Astrocyte (in vitro differentiated cells and primary cell): ENCODE measurements around the gene NEUROD1.

Experiments used
- EZH2 ChIP-seq: IDR thresholded peaks from 2 replicates; pipeline ENCODE4 v1.6.1; 2012; ENCODE audit warnings: mild to moderate bottlenecking, low read length, inconsistent platforms; ENCODE audit not compliant: insufficient read depth
- TF ChIP-seq, protein P1 (sequence below): IDR thresholded peaks from 2 replicates; pipeline ENCODE4 v1.5.1; 2011; ENCODE audit warnings: low read depth, mild to moderate bottlenecking, inconsistent platforms, low read length, moderate library complexity; ENCODE audit not compliant: insufficient read depth

DNA sequence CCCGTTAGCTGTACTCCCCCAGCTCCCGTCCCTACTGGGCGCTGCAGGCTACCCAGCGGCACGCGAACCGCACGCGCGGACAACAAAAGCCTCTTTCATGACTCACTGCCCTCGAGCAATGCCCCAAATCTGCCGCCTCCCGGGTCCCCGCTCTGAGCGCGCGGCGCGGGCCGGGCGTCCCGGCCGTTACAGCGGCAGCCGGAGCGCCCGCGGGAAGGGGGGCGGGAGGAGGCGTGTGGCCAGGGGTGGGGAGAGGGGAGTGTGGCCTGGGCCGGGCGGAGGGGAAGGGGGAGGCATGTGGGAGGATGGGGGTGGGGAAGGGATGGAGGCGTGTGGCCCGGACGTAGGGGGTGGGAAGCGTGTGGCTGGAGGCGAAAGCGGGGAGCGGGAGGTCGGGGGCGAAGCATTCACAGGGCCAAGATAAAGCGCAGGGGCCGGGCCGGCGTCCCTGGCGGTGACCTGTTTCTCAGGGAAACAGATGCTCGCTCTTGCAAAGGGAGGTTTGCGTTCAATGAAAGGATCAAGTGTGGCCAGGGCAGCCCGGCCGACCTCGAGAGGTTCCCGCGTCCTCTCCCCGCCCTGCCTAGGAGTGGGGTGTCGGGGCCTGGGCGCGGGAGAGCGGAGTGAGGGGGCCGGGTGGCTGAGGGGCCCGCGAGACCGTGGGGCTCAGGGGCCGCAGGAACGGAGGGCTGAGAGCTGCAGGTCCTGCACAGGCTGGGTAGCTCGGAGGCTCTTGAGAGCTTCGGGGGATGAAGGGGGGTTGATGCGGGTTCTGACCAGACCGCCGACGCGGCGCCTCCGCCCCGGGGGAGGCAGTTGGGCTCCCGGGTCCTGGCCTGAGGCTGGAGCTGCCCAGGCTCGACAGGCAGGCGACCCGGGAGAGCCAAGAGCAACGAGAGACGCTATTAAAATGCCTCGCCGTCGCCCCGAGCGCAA is 3.5 kb upstream of the NEUROD1 start:
- TF ChIP-seq, protein P1, sequence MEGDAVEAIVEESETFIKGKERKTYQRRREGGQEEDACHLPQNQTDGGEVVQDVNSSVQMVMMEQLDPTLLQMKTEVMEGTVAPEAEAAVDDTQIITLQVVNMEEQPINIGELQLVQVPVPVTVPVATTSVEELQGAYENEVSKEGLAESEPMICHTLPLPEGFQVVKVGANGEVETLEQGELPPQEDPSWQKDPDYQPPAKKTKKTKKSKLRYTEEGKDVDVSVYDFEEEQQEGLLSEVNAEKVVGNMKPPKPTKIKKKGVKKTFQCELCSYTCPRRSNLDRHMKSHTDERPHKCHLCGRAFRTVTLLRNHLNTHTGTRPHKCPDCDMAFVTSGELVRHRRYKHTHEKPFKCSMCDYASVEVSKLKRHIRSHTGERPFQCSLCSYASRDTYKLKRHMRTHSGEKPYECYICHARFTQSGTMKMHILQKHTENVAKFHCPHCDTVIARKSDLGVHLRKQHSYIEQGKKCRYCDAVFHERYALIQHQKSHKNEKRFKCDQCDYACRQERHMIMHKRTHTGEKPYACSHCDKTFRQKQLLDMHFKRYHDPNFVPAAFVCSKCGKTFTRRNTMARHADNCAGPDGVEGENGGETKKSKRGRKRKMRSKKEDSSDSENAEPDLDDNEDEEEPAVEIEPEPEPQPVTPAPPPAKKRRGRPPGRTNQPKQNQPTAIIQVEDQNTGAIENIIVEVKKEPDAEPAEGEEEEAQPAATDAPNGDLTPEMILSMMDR: no peak
- peak; percentile 48 for TF ChIP-seq EZH2
